Upper lobe of right lung (tissue), 1 donor: ENCODE data around the gene SIL1. TPM values are rescaled to one million over a fixed set of nuclear protein-coding genes. Genes with fewer than 3 reads are reported as not detected.

Experiments used
- ATAC-seq: fragments of 200-7000 bp; cut with Tn5 transposase; one replicate; pipeline ENCODE4 v1.9.1; 2020; ENCODE audit warnings: mild to moderate bottlenecking, moderate library complexity
- DNase-seq: peaks from one replicate; pipeline ENCODE4 v3.0.0-alpha.2; 2020
- H3K27ac ChIP-seq: fragments of 200-600 bp; one replicate; pipeline ENCODE4 v1.8.0; 2022
- H3K27me3 ChIP-seq: fragments of 200-600 bp; one replicate; pipeline ENCODE4 v1.8.0; 2022; ENCODE audit warnings: mild to moderate bottlenecking
- H3K36me3 ChIP-seq: fragments of 200-600 bp; one replicate; pipeline ENCODE4 v1.8.0; 2022
- H3K4me1 ChIP-seq: fragments of 200-600 bp; one replicate; pipeline ENCODE4 v1.8.0; 2022
- H3K4me3 ChIP-seq: fragments of 200-600 bp; one replicate; pipeline ENCODE4 v1.8.0; 2022; ENCODE audit warnings: mild to moderate bottlenecking
- H3K9me3 ChIP-seq: fragments of 200-600 bp; one replicate; pipeline ENCODE4 v1.8.0; 2022
- CTCF ChIP-seq: fragments of 200-600 bp; IDR thresholded peaks from one replicate; pipeline ENCODE4 v1.8.0; 2022; ENCODE audit warnings: antibody characterized with exemption
- intact Hi-C: fragments of 100-400 bp; cut with DNase I; formaldehyde crosslinking; loops from one replicate; pipeline ENCODE4 v1.11.0; 2022
- total RNA-seq: library from RNA; stranded (reverse); fragmentation: NEBNext Ultra II Directional; extraction: Animal tissue kit (Norgen Biotek cat#: 25700); gene quantifications from one replicate; pipeline ENCODE4 v1.2.1, GENCODE V29; 2021
- donor health status: DM: no; HTN: yes; CAD: no; lungs with severe emphysema.

SIL1 gene
- total RNA-seq, 1 donor from 2014 or later = 56.9 TPM

- Histone ChIP-seq H3K27ac (no peak overlapping the region), H3K4me1 (peaks cover 8% of the 10 kb centered on the region), H3K4me3 (no peak overlapping the region), H3K36me3 (no peaks in the 10 kb centered on the region), H3K9me3 (no peaks in the 10 kb centered on the region), H3K27me3 (no peaks in the 10 kb centered on the region)
- intact Hi-C loops = no loop called here
- TF ChIP-seq CTCF = no peak
- DNase-seq (no peak), ATAC-seq (no peak)
These were observed 103.7 kb downstream of the SIL1 start for GRCh38 chr5:139094154-139095131.

DNA sequence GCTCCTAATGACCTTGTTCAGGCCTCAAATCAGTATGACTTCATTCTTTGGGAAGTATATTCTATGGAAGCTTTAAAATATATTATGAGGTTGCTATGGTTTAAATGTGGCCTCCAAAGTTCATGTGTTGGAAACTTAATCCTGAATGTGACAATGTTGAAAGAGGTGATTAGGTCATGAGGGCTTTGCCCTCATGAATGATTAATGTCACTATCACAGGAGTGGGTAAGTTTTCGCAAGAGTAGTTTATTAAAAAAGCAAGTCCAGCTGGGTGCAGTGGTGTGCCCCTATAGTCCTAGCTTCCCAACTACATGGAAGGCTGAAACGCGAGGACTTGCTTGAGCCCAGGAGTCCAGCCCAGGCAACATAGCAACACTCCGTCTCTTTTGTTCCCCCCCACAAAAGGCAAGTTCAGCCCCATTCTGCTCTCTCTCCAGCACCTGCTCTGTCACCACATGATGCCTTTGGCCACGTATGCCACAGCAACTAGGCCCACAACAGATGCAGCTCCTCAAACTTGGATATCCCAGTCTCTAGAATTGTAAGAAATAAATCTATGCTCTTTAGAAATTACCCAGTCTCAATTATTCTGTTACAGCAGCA is 105.3 kb downstream of the SIL1 start:
- H3K36me3 ChIP-seq = no peaks in the 10 kb centered on the region
- H3K27me3 ChIP-seq = no peaks in the 10 kb centered on the region
- H3K27ac ChIP-seq = no peak overlapping the region
- peaks cover 8% of the 10 kb centered on the region for H3K4me1 ChIP-seq
- ATAC-seq (no peak), DNase-seq (no peak)
- H3K4me3 ChIP-seq = no peak overlapping the region
- intact Hi-C loops = no loop called here
- H3K9me3 ChIP-seq = no peaks in the 10 kb centered on the region
- TF ChIP-seq CTCF = no peak

- H3K4me1 ChIP-seq = peaks cover 8% of the 10 kb centered on the region
- H3K27ac ChIP-seq = no peak overlapping the region
- H3K36me3 ChIP-seq = no peaks in the 10 kb centered on the region
- H3K27me3 ChIP-seq = no peaks in the 10 kb centered on the region
- peak; percentile 18 for TF ChIP-seq CTCF
- no peaks in the 10 kb centered on the region for H3K9me3 ChIP-seq
- intact Hi-C loops = no loop called here
- no peak for DNase-seq
- no peak overlapping the region for H3K4me3 ChIP-seq
- peak; percentile 71 for ATAC-seq
These were observed 106.6 kb downstream of the SIL1 start for GRCh38 chr5:139091439-139092156.

- ATAC-seq (no peak), DNase-seq (no peak)
- H3K27ac ChIP-seq = no peak overlapping the region
- H3K27me3 ChIP-seq = no peaks in the 10 kb centered on the region
- H3K4me3 ChIP-seq = no peak overlapping the region
- intact Hi-C loops = no loop called here
- H3K36me3 ChIP-seq = no peaks in the 10 kb centered on the region
- H3K4me1 ChIP-seq = peaks cover 8% of the 10 kb centered on the region
- TF ChIP-seq CTCF = no peak
- no peaks in the 10 kb centered on the region for H3K9me3 ChIP-seq
These were observed 107.6 kb downstream of the SIL1 start for GRCh38 chr5:139090581-139090980.

GRCh38 chr5:139088024-139088423 is 110.1 kb downstream of the SIL1 start:
- TF ChIP-seq CTCF = no peak
- no peaks in the 10 kb centered on the region for H3K36me3 ChIP-seq
- DNase-seq (no peak), ATAC-seq (no peak)
- no peak overlapping the region for H3K27ac ChIP-seq
- H3K4me3 ChIP-seq = no peak overlapping the region
- no peaks in the 10 kb centered on the region for H3K27me3 ChIP-seq
- intact Hi-C loops = no loop called here
- H3K9me3 ChIP-seq = no peaks in the 10 kb centered on the region
- H3K4me1 ChIP-seq = peaks cover 8% of the 10 kb centered on the region
